Measurements from ENCODE around the gene SLC43A2. TPM values are rescaled to one million over a fixed set of nuclear protein-coding genes. Genes with fewer than 3 reads are reported as not detected.

Gene SLC43A2
- total RNA-seq, 1 experiment from 2014 or later: 6.8 TPM

- no peaks in the 10 kb centered on the region for H3K9me3 ChIP-seq (ENCODE audit: insufficient read depth, low read depth)
- CTCF ChIA-PET: interaction anchor here (0.6 kb wide), 1 partner anchor 34 kb away, joined by 3 read pairs; no protein-coding TSS in a partner anchor
- no peak for DNase-seq
These were observed 35.1 kb downstream of the SLC43A2 start for GRCh38 chr17:1593630-1593931.

GRCh38 chr17:1592751-1593629 is 35.6 kb downstream of the SLC43A2 start:
- peaks cover 24% of the 10 kb centered on the region for H3K4me1 ChIP-seq (replicated peaks; ENCODE audit: insufficient read depth)
- TF ChIP-seq CTCF (conservative IDR thresholded peaks at IDR 0.05): no peak
- TF ChIP-seq EZH2 (IDR thresholded peaks at IDR 0.05; ENCODE audit: low read depth): no peak
- no TSS peak for BruUV-seq (replicated peaks)
- H3K27ac ChIP-seq: no peak overlapping the region
- DNase-seq: no peak
- H2AFZ ChIP-seq: no peak overlapping the region
- no peak overlapping the region for H3K4me2 ChIP-seq
- no peaks in the 10 kb centered on the region for H3K9me2 ChIP-seq (ENCODE audit: insufficient read depth)
- H3F3A ChIP-seq (ENCODE audit: insufficient read depth, low read depth): peaks cover 30% of the 10 kb centered on the region
- H4K20me1 ChIP-seq (ENCODE audit: insufficient read depth): 0 out of 2 replicates have a peak, but pooled peaks cover 4% of the 10 kb centered on the region
- intact Hi-C loops (cut with micrococcal nuclease; ENCODE audit: unreplicated experiment): no loop called here
- CTCF ChIA-PET: no interaction called here
- no peaks in the 10 kb centered on the region for H3K36me3 ChIP-seq (ENCODE audit: low read depth)
- no peaks in the 10 kb centered on the region for H3K27me3 ChIP-seq (ENCODE audit: insufficient read depth, low read depth)
- POLR2A ChIA-PET (ENCODE audit: unreplicated experiment): no interaction called here
- no peak overlapping the region for H3K4me3 ChIP-seq
- no peaks in the 10 kb centered on the region for H3K9me3 ChIP-seq (ENCODE audit: insufficient read depth, low read depth)
- H3K79me2 ChIP-seq (ENCODE audit: low read depth): no peaks in the 10 kb centered on the region

More at GRCh38 chr17:1593630-1593931, 35.1 kb downstream of the SLC43A2 start:
- H4K20me1 ChIP-seq (ENCODE audit: insufficient read depth): 0 out of 2 replicates have a peak, but pooled peaks cover 4% of the 10 kb centered on the region
- H3K4me2 ChIP-seq: no peak overlapping the region
- H2AFZ ChIP-seq: no peak overlapping the region
- TF ChIP-seq CTCF (conservative IDR thresholded peaks at IDR 0.05) (no peak), EZH2 (IDR thresholded peaks at IDR 0.05; ENCODE audit: low read depth) (no peak)
- H3K79me2 ChIP-seq (ENCODE audit: low read depth): no peaks in the 10 kb centered on the region
- no TSS peak for BruUV-seq (replicated peaks)
- no peaks in the 10 kb centered on the region for H3K36me3 ChIP-seq (ENCODE audit: low read depth)
- H3K27ac ChIP-seq: no peak overlapping the region
- intact Hi-C loops (cut with micrococcal nuclease; ENCODE audit: unreplicated experiment): no loop called here
- H3K9me2 ChIP-seq (ENCODE audit: insufficient read depth): no peaks in the 10 kb centered on the region
- POLR2A ChIA-PET (ENCODE audit: unreplicated experiment): no interaction called here
- peaks cover 24% of the 10 kb centered on the region for H3K4me1 ChIP-seq (replicated peaks; ENCODE audit: insufficient read depth)
- H3K4me3 ChIP-seq: no peak overlapping the region
- H3F3A ChIP-seq (ENCODE audit: insufficient read depth, low read depth): peaks cover 30% of the 10 kb centered on the region
- no peaks in the 10 kb centered on the region for H3K27me3 ChIP-seq (ENCODE audit: insufficient read depth, low read depth)

- Histone ChIP-seq H3K9me3 (ENCODE audit: insufficient read depth, low read depth) (no peaks in the 10 kb centered on the region), H3K79me2 (ENCODE audit: low read depth) (no peaks in the 10 kb centered on the region), H3K4me1 (replicated peaks; ENCODE audit: insufficient read depth) (peaks cover 24% of the 10 kb centered on the region), H3F3A (ENCODE audit: insufficient read depth, low read depth) (peaks cover 30% of the 10 kb centered on the region), H3K4me3 (no peak overlapping the region), H3K36me3 (ENCODE audit: low read depth) (no peaks in the 10 kb centered on the region), H3K27ac (no peak overlapping the region), H2AFZ (no peak overlapping the region), H3K9me2 (ENCODE audit: insufficient read depth) (no peaks in the 10 kb centered on the region), H4K20me1 (ENCODE audit: insufficient read depth) (0 out of 2 replicates have a peak, but pooled peaks cover 4% of the 10 kb centered on the region), H3K27me3 (ENCODE audit: insufficient read depth, low read depth) (no peaks in the 10 kb centered on the region), H3K4me2 (no peak overlapping the region)
- BruUV-seq (replicated peaks): no TSS peak
- ChIA-PET CTCF (no interaction called here), POLR2A (ENCODE audit: unreplicated experiment) (no interaction called here)
- no peak for DNase-seq
- intact Hi-C loops (cut with micrococcal nuclease; ENCODE audit: unreplicated experiment): no loop called here
- no peak for TF ChIP-seq CTCF (conservative IDR thresholded peaks at IDR 0.05)
- no peak for TF ChIP-seq EZH2 (IDR thresholded peaks at IDR 0.05; ENCODE audit: low read depth)
These were observed 37.1 kb downstream of the SLC43A2 start for GRCh38 chr17:1591474-1592090.

All from PC-9 (cell line).